H1 (cell line): Measurements from ENCODE around the gene PGF. TPM values are rescaled to one million over a fixed set of nuclear protein-coding genes. Genes with fewer than 3 reads are reported as not detected.

Experiments
- CHD7 ChIP-seq: fragments of 300-600 bp; sonication (generic); IDR thresholded peaks from 2 replicates; pipeline ENCODE4 v1.7.1; 2012; ENCODE audit warnings: low read length, moderate library complexity, mild to moderate bottlenecking, inconsistent platforms; ENCODE audit not compliant: insufficient replicate concordance
- polyA plus RNA-seq, 7 experiments: library from polyadenylated mRNA; depleted of rRNA in 3 of 7; stranded (reverse) in 5 of 7; unstranded in 2 of 7; fragments of >200 nt in 5 of 7; fragments of 200-250 nt in 2 of 7; gene quantifications; 1 replicate in 5 of 7; 2 replicates in 1 of 7; 4 replicates in 1 of 7; pipeline versions ENCODE4 v1.2.1 to v1.2.3, GENCODE V29; 2011 to 2013; ENCODE audit warnings: missing spikeins in 2 of 7, mixed read lengths in 2 of 7
- total RNA-seq: library from RNA; stranded (reverse); fragmentation: NEBNext Ultra II Directional; extraction: Animal tissue kit (Norgen Biotek cat#: 25700); gene quantifications from 2 replicates; pipeline ENCODE4 v1.2.1, GENCODE V29; 2021

The PGF gene
- total and polyA plus RNA-seq, 2 of the 8 experiments (the other 6 are each of a cell fraction or from before 2014, with no cell fraction given) = 2.1 to 4.1 TPM

- TF ChIP-seq CHD7 = no peak
These were observed 61.7 kb downstream of the PGF start (continued) for GRCh38 chr14:74893614-74894091.
